Memory B cell (primary cell): ENCODE measurements around the gene BRD1.
A peak's percentile ranks its signal among the peaks of the same experiment; 100 is the strongest.

Experiments
- ATAC-seq: fragments of 150-1000 bp; cut with Tn5 transposase; 2 replicates; pipeline ENCODE4 v1.10.0; 2021; ENCODE audit warnings: low read depth, mild to moderate bottlenecking, moderate library complexity
- DNase-seq, 2 donors: peaks; one replicate each; pipeline ENCODE4 v3.0.0; 2022; ENCODE audit warnings: low spot score in 2 of 2
- H3K27ac Mint-ChIP-seq: one replicate; pipeline ENCODE4 v1.8.0; 2022; ENCODE audit warnings: mild to moderate bottlenecking, moderate library complexity, mixed read lengths
- H3K27me3 Mint-ChIP-seq: one replicate; pipeline ENCODE4 v1.8.0; 2022; ENCODE audit warnings: mixed read lengths
- H3K36me3 Mint-ChIP-seq: one replicate; pipeline ENCODE4 v1.8.0; 2022; ENCODE audit warnings: mild to moderate bottlenecking, mixed read lengths
- H3K4me1 Mint-ChIP-seq: one replicate; pipeline ENCODE4 v1.8.0; 2022; ENCODE audit warnings: mixed read lengths
- H3K4me3 Mint-ChIP-seq: one replicate; pipeline ENCODE4 v1.8.0; 2022; ENCODE audit warnings: mild to moderate bottlenecking, moderate library complexity, mixed read lengths
- H3K9me3 Mint-ChIP-seq: one replicate; pipeline ENCODE4 v1.8.0; 2022; ENCODE audit warnings: mixed read lengths

Gene BRD1

GRCh38 chr22:49734390-49734789, 93.3 kb downstream of the BRD1 start:
- ATAC-seq (no peak), DNase-seq (no peak)
- no peak overlapping the region for H3K27ac Mint-ChIP-seq
- H3K4me3 Mint-ChIP-seq = no peak overlapping the region
- H3K9me3 Mint-ChIP-seq = no peaks in the 10 kb centered on the region
- H3K27me3 Mint-ChIP-seq = peaks cover 22% of the 10 kb centered on the region
- H3K4me1 Mint-ChIP-seq = no peaks in the 10 kb centered on the region
- peaks cover 1% of the 10 kb centered on the region for H3K36me3 Mint-ChIP-seq

- H3K4me1 Mint-ChIP-seq = no peaks in the 10 kb centered on the region
- peaks cover 25% of the 10 kb centered on the region for H3K27me3 Mint-ChIP-seq
- ATAC-seq = no peak
- H3K4me3 Mint-ChIP-seq = no peak overlapping the region
- no peak for DNase-seq
- H3K36me3 Mint-ChIP-seq = peaks cover 1% of the 10 kb centered on the region
- no peaks in the 10 kb centered on the region for H3K9me3 Mint-ChIP-seq
- no peak overlapping the region for H3K27ac Mint-ChIP-seq
These were observed 94.0 kb downstream of the BRD1 start for GRCh38 chr22:49733631-49734030.

GRCh38 chr22:49730656-49731055, 97.0 kb downstream of the BRD1 start:
- Mint-ChIP-seq H3K4me3 (no peak overlapping the region), H3K9me3 (no peaks in the 10 kb centered on the region), H3K27me3 (peaks cover 36% of the 10 kb centered on the region), H3K27ac (no peak overlapping the region), H3K4me1 (no peaks in the 10 kb centered on the region), H3K36me3 (no peaks in the 10 kb centered on the region)
- no peak for ATAC-seq
- no peak for DNase-seq

- Mint-ChIP-seq H3K4me3 (no peak overlapping the region), H3K27me3 (peaks cover 40% of the 10 kb centered on the region), H3K36me3 (peaks cover 2% of the 10 kb centered on the region), H3K4me1 (peaks cover 4% of the 10 kb centered on the region), H3K9me3 (no peaks in the 10 kb centered on the region), H3K27ac (no peak overlapping the region)
- no peak for ATAC-seq
- DNase-seq = no peak
These were observed 99.0 kb downstream of the BRD1 start for GRCh38 chr22:49728570-49729271.

- Mint-ChIP-seq H3K27ac (no peak overlapping the region), H3K9me3 (no peaks in the 10 kb centered on the region), H3K4me1 (peaks cover 4% of the 10 kb centered on the region), H3K36me3 (peaks cover 2% of the 10 kb centered on the region), H3K4me3 (no peak overlapping the region), H3K27me3 (peaks cover 39% of the 10 kb centered on the region)
- DNase-seq (no peak), ATAC-seq (no peak)
These were observed 99.6 kb downstream of the BRD1 start for GRCh38 chr22:49727881-49728569.

- ATAC-seq = no peak
- no peak overlapping the region for H3K4me3 Mint-ChIP-seq
These were observed 100.3 kb downstream of the BRD1 start for GRCh38 chr22:49727191-49727880.

GRCh38 chr22:49726701-49727101, 101.0 kb downstream of the BRD1 start:
- H3K36me3 Mint-ChIP-seq = peaks cover 2% of the 10 kb centered on the region
- no peaks in the 10 kb centered on the region for H3K9me3 Mint-ChIP-seq
- no peak overlapping the region for H3K27ac Mint-ChIP-seq
- DNase-seq (no peak), ATAC-seq (no peak)
- H3K27me3 Mint-ChIP-seq = peaks cover 40% of the 10 kb centered on the region
- peaks cover 4% of the 10 kb centered on the region for H3K4me1 Mint-ChIP-seq
- H3K4me3 Mint-ChIP-seq = no peak overlapping the region

More at GRCh38 chr22:49727191-49727880, 100.3 kb downstream of the BRD1 start:
- no peaks in the 10 kb centered on the region for H3K9me3 Mint-ChIP-seq
- peaks cover 4% of the 10 kb centered on the region for H3K4me1 Mint-ChIP-seq
- no peak for DNase-seq
- H3K27ac Mint-ChIP-seq = no peak overlapping the region
- peaks cover 38% of the 10 kb centered on the region for H3K27me3 Mint-ChIP-seq
- peaks cover 2% of the 10 kb centered on the region for H3K36me3 Mint-ChIP-seq

GRCh38 chr22:49726022-49726681, 101.5 kb downstream of the BRD1 start:
- ATAC-seq (no peak), DNase-seq (no peak)
- Mint-ChIP-seq H3K4me1 (peaks cover 4% of the 10 kb centered on the region), H3K4me3 (no peak overlapping the region), H3K27ac (no peak overlapping the region), H3K36me3 (peaks cover 2% of the 10 kb centered on the region), H3K27me3 (peaks cover 39% of the 10 kb centered on the region), H3K9me3 (no peaks in the 10 kb centered on the region)

GRCh38 chr22:49725516-49725915, 102.2 kb downstream of the BRD1 start:
- Mint-ChIP-seq H3K27me3 (peaks cover 39% of the 10 kb centered on the region), H3K27ac (no peak overlapping the region), H3K9me3 (no peaks in the 10 kb centered on the region), H3K36me3 (peaks cover 2% of the 10 kb centered on the region), H3K4me1 (peaks cover 4% of the 10 kb centered on the region), H3K4me3 (no peak overlapping the region)
- ATAC-seq (no peak), DNase-seq (no peak)

GRCh38 chr22:49724893-49725489, 102.7 kb downstream of the BRD1 start:
- peaks cover 2% of the 10 kb centered on the region for H3K36me3 Mint-ChIP-seq
- ATAC-seq (peak; percentile 62), DNase-seq (peak; percentile 23 to 41)
- no peak overlapping the region for H3K27ac Mint-ChIP-seq
- H3K27me3 Mint-ChIP-seq = peaks cover 37% of the 10 kb centered on the region
- H3K9me3 Mint-ChIP-seq = no peaks in the 10 kb centered on the region
- peaks cover 4% of the 10 kb centered on the region for H3K4me1 Mint-ChIP-seq
- H3K4me3 Mint-ChIP-seq = peak overlapping the region; percentile 65

- Mint-ChIP-seq H3K36me3 (peaks cover 2% of the 10 kb centered on the region), H3K4me1 (peaks cover 4% of the 10 kb centered on the region), H3K9me3 (no peaks in the 10 kb centered on the region), H3K27me3 (peaks cover 38% of the 10 kb centered on the region), H3K4me3 (peak overlapping the region; percentile 87), H3K27ac (no peak overlapping the region)
- no peak for DNase-seq
- ATAC-seq = no peak
These were observed 103.4 kb downstream of the BRD1 start for GRCh38 chr22:49724030-49724892.

- Mint-ChIP-seq H3K27me3 (peaks cover 35% of the 10 kb centered on the region), H3K9me3 (no peaks in the 10 kb centered on the region), H3K4me3 (peak overlapping the region; percentile 87), H3K4me1 (peaks cover 4% of the 10 kb centered on the region), H3K36me3 (peaks cover 2% of the 10 kb centered on the region), H3K27ac (no peak overlapping the region)
- ATAC-seq = no peak
- DNase-seq = no peak
These were observed 104.1 kb downstream of the BRD1 start for GRCh38 chr22:49723478-49724029.
